ENCODE measurements around the gene CRHR2. TPM values are rescaled to one million over a fixed set of nuclear protein-coding genes. Genes with fewer than 3 reads are reported as not detected.

Gene CRHR2
- total RNA-seq, 1 experiment from 2014 or later, result not detected

GRCh38 chr7:30708412-30708811 is 26.2 kb upstream of the CRHR2 start:
- Mint-ChIP-seq H3K4me3 (ENCODE audit: unreplicated experiment) (no peak overlapping the region), H3K4me1 (ENCODE audit: low read depth, unreplicated experiment) (no peaks in the 10 kb centered on the region), H3K9me3 (ENCODE audit: unreplicated experiment) (peaks cover 8% of the 10 kb centered on the region), H3K27ac (ENCODE audit: unreplicated experiment) (no peak overlapping the region), H3K36me3 (ENCODE audit: insufficient read depth, unreplicated experiment) (no peaks in the 10 kb centered on the region), H3K27me3 (ENCODE audit: insufficient read depth, unreplicated experiment) (peaks cover 7% of the 10 kb centered on the region)
- Histone ChIP-seq H3K9me3 (no peaks in the 10 kb centered on the region), H3K4me1 (no peaks in the 10 kb centered on the region), H3K36me3 (ENCODE audit: control insufficient read depth, insufficient read depth, low read length) (no peaks in the 10 kb centered on the region), H3K27me3 (replicated peaks; ENCODE audit: control insufficient read depth, insufficient read depth, low read length) (no peaks in the 10 kb centered on the region; the same call in 1 of the 2 replicates), H3K4me3 (ENCODE audit: low read depth, low read length) (no peak overlapping the region)
- ChIA-PET POLR2A (no interaction called here), CTCF (no interaction called here)
- no TSS peak for BruUV-seq (replicated peaks)
- no peak for DNase-seq
- no peak for TF ChIP-seq CTCF (IDR thresholded peaks at IDR 0.05; ENCODE audit: insufficient read depth in 1 of 2, low read depth in 1 of 2, low read length in 1 of 2, severe bottlenecking in 1 of 2, unreplicated experiment in 1 of 2)
- intact Hi-C loops (cut with micrococcal nuclease; ENCODE audit: unreplicated experiment), result no loop called here

GRCh38 chr7:30707391-30708357 is 25.4 kb upstream of the CRHR2 start:
- peaks cover 6% of the 10 kb centered on the region for H3K27me3 Mint-ChIP-seq (ENCODE audit: insufficient read depth, unreplicated experiment)
- POLR2A ChIA-PET, result no interaction called here
- BruUV-seq (replicated peaks), result no TSS peak
- Histone ChIP-seq H3K27me3 (replicated peaks; ENCODE audit: control insufficient read depth, insufficient read depth, low read length) (no peaks in the 10 kb centered on the region; the same call in 1 of the 2 replicates), H3K9me3 (no peaks in the 10 kb centered on the region), H3K36me3 (ENCODE audit: control insufficient read depth, insufficient read depth, low read length) (no peaks in the 10 kb centered on the region), H3K4me3 (ENCODE audit: low read depth, low read length) (no peak overlapping the region), H3K4me1 (no peaks in the 10 kb centered on the region)
- no peak for DNase-seq
- peaks cover 8% of the 10 kb centered on the region for H3K9me3 Mint-ChIP-seq (ENCODE audit: unreplicated experiment)
- no peak for TF ChIP-seq CTCF (IDR thresholded peaks at IDR 0.05; ENCODE audit: insufficient read depth in 1 of 2, low read depth in 1 of 2, low read length in 1 of 2, severe bottlenecking in 1 of 2, unreplicated experiment in 1 of 2)
- no peak overlapping the region for H3K27ac Mint-ChIP-seq (ENCODE audit: unreplicated experiment)
- H3K4me1 Mint-ChIP-seq (ENCODE audit: low read depth, unreplicated experiment), result no peaks in the 10 kb centered on the region
- no peak overlapping the region for H3K4me3 Mint-ChIP-seq (ENCODE audit: unreplicated experiment)
- CTCF ChIA-PET, result no interaction called here
- intact Hi-C loops (cut with micrococcal nuclease; ENCODE audit: unreplicated experiment), result no loop called here
- no peaks in the 10 kb centered on the region for H3K36me3 Mint-ChIP-seq (ENCODE audit: insufficient read depth, unreplicated experiment)

- H3K27ac Mint-ChIP-seq (ENCODE audit: unreplicated experiment), result no peak overlapping the region
- no peaks in the 10 kb centered on the region for H3K36me3 ChIP-seq (ENCODE audit: control insufficient read depth, insufficient read depth, low read length)
- H3K36me3 Mint-ChIP-seq (ENCODE audit: insufficient read depth, unreplicated experiment), result no peaks in the 10 kb centered on the region
- H3K4me3 ChIP-seq (ENCODE audit: low read depth, low read length), result no peak overlapping the region
- no peak for DNase-seq
- no peaks in the 10 kb centered on the region for H3K4me1 ChIP-seq
- H3K4me1 Mint-ChIP-seq (ENCODE audit: low read depth, unreplicated experiment), result peaks cover 7% of the 10 kb centered on the region
- BruUV-seq (replicated peaks), result no TSS peak
- CTCF ChIA-PET, result no interaction called here
- H3K27me3 Mint-ChIP-seq (ENCODE audit: insufficient read depth, unreplicated experiment), result peaks cover 6% of the 10 kb centered on the region
- no peaks in the 10 kb centered on the region for H3K9me3 ChIP-seq
- intact Hi-C loops (cut with micrococcal nuclease; ENCODE audit: unreplicated experiment), result no loop called here
- TF ChIP-seq CTCF (IDR thresholded peaks at IDR 0.05; ENCODE audit: insufficient read depth in 1 of 2, low read depth in 1 of 2, low read length in 1 of 2, severe bottlenecking in 1 of 2, unreplicated experiment in 1 of 2), result no peak
- no peak overlapping the region for H3K4me3 Mint-ChIP-seq (ENCODE audit: unreplicated experiment)
- peaks cover 8% of the 10 kb centered on the region for H3K9me3 Mint-ChIP-seq (ENCODE audit: unreplicated experiment)
- H3K27me3 ChIP-seq (replicated peaks; ENCODE audit: control insufficient read depth, insufficient read depth, low read length), result no peaks in the 10 kb centered on the region; the same call in 1 of the 2 replicates
- POLR2A ChIA-PET, result no interaction called here
Observed at GRCh38 chr7:30706908-30707307, 24.7 kb upstream of the CRHR2 start.

All from Caco-2 (cell line).